Trophoblast cell (in vitro differentiated cells and primary cell): ENCODE measurements around the gene YAP1.

Experiments used
- DNase-seq, 2 donors: peaks; one replicate each; pipeline ENCODE4 v3.0.0-alpha.2; 2016
- H2AFZ ChIP-seq: 2 replicates; pipeline ENCODE4 v1.6.1; 2013; ENCODE audit warnings: low read length, moderate library complexity, mild to moderate bottlenecking; ENCODE audit not compliant: insufficient read depth, poor library complexity
- H2AK5ac ChIP-seq: 2 replicates; pipeline ENCODE4 v1.6.1; 2013; ENCODE audit warnings: mild to moderate bottlenecking, low read length
- H2BK120ac ChIP-seq: 2 replicates; pipeline ENCODE4 v1.6.1; 2013; ENCODE audit warnings: low read length, mild to moderate bottlenecking, moderate library complexity; ENCODE audit not compliant: insufficient read depth, poor library complexity
- H2BK12ac ChIP-seq: 2 replicates; pipeline ENCODE4 v1.6.1; 2013; ENCODE audit warnings: mild to moderate bottlenecking, low read length, moderate library complexity
- H2BK5ac ChIP-seq: 2 replicates; pipeline ENCODE4 v1.6.1; 2013; ENCODE audit warnings: low read length, low read depth, moderate library complexity, mild to moderate bottlenecking; ENCODE audit not compliant: poor library complexity
- H3K14ac ChIP-seq: 2 replicates; pipeline ENCODE4 v1.6.1; 2013; ENCODE audit warnings: mild to moderate bottlenecking, low read length
- H3K18ac ChIP-seq: 2 replicates; pipeline ENCODE4 v1.6.1; 2013; ENCODE audit warnings: mild to moderate bottlenecking, low read length
- H3K23ac ChIP-seq: 2 replicates; pipeline ENCODE4 v1.6.1; 2013; ENCODE audit warnings: low read length
- H3K27ac ChIP-seq: 2 replicates; pipeline ENCODE4 v1.5.1; 2013; ENCODE audit warnings: low read depth, mild to moderate bottlenecking, inconsistent platforms, low read length, moderate library complexity
- H3K27me3 ChIP-seq: 2 replicates; pipeline ENCODE4 v1.6.1; 2013; ENCODE audit warnings: inconsistent platforms, mild to moderate bottlenecking, low read length, moderate library complexity; ENCODE audit not compliant: insufficient read depth
- H3K36me3 ChIP-seq, 2 experiments: 1 replicate in 1 of 2; 2 replicates in 1 of 2; pipeline ENCODE4 v1.6.1; 2013; ENCODE audit warnings: low read length in 2 of 2, mild to moderate bottlenecking in 2 of 2, moderate library complexity in 1 of 2; ENCODE audit not compliant: insufficient read depth in 2 of 2, control insufficient read depth in 1 of 2
- H3K4ac ChIP-seq: 2 replicates; pipeline ENCODE4 v1.6.1; 2013; ENCODE audit warnings: low read depth, mild to moderate bottlenecking, low read length, moderate library complexity
- H3K4me1 ChIP-seq, 2 experiments: 1 replicate in 1 of 2; 2 replicates in 1 of 2; pipeline ENCODE4 v1.6.1; 2013; ENCODE audit warnings: low read length in 2 of 2, mild to moderate bottlenecking in 2 of 2, moderate library complexity in 1 of 2; ENCODE audit not compliant: insufficient read depth in 2 of 2, control insufficient read depth in 1 of 2
- H3K4me2 ChIP-seq: 2 replicates; pipeline ENCODE4 v1.6.1; 2013; ENCODE audit warnings: inconsistent platforms, mild to moderate bottlenecking, low read length, moderate library complexity
- H3K4me3 ChIP-seq: 2 replicates; pipeline ENCODE4 v1.5.1; 2013; ENCODE audit warnings: mild to moderate bottlenecking, low read depth, low read length, inconsistent platforms
- H3K79me1 ChIP-seq: one replicate; pipeline ENCODE4 v1.6.1; 2013; ENCODE audit warnings: low read length
- H3K79me2 ChIP-seq: 2 replicates; pipeline ENCODE4 v1.6.1; 2013; ENCODE audit warnings: low read length, mild to moderate bottlenecking; ENCODE audit not compliant: control insufficient read depth, insufficient read depth, poor library complexity
- H3K9ac ChIP-seq: 2 replicates; pipeline ENCODE4 v1.6.1; 2013; ENCODE audit warnings: mild to moderate bottlenecking, low read length
- H3K9me3 ChIP-seq: 2 replicates; pipeline ENCODE4 v1.6.1; 2013; ENCODE audit warnings: low read depth, mild to moderate bottlenecking, control low read depth, inconsistent platforms, low read length; ENCODE audit not compliant: insufficient read depth
- H4K12ac ChIP-seq: 2 replicates; pipeline ENCODE4 v1.6.1; 2013; ENCODE audit warnings: low read depth, mild to moderate bottlenecking, low read length, moderate library complexity
- H4K8ac ChIP-seq: 2 replicates; pipeline ENCODE4 v1.6.1; 2013; ENCODE audit warnings: low read depth, mild to moderate bottlenecking, low read length, moderate library complexity
- H4K91ac ChIP-seq: one replicate; pipeline ENCODE4 v1.6.1; 2013; ENCODE audit warnings: low read depth, mild to moderate bottlenecking, low read length, moderate library complexity
- WGBS: extraction: QIAGEN DNeasy Blood & Tissue Kit; methylation state at CpG from one replicate; pipeline ENCODE4 v1.1.7; 2013; ENCODE audit warnings: missing lambda C conversion rate; ENCODE audit not compliant: insufficient read length, insufficient coverage; ENCODE audit errors: extremely low coverage; 5-methylcytosine and 5-hydroxymethylcytosine counted together

The YAP1 gene

GRCh38 chr11:102168481-102168880, 58.2 kb downstream of the YAP1 start:
- H4K8ac ChIP-seq, result no peak overlapping the region
- H2BK120ac ChIP-seq, result no peak overlapping the region
- no peak overlapping the region for H3K23ac ChIP-seq
- H3K4ac ChIP-seq, result no peak overlapping the region
- no peak overlapping the region for H2AK5ac ChIP-seq
- no peak overlapping the region for H3K27ac ChIP-seq
- H4K12ac ChIP-seq, result no peak overlapping the region
- H3K79me1 ChIP-seq, result no peaks in the 10 kb centered on the region
- H2BK5ac ChIP-seq, result no peak overlapping the region
- peaks cover 4 to 7% of the 10 kb centered on the region in 2 experiments for H3K36me3 ChIP-seq
- H3K9ac ChIP-seq, result no peak overlapping the region
- H3K4me3 ChIP-seq, result no peak overlapping the region
- no peak overlapping the region for H4K91ac ChIP-seq
- H2AFZ ChIP-seq, result no peak overlapping the region
- peaks cover 0 to 2% of the 10 kb centered on the region in 2 experiments for H3K4me1 ChIP-seq
- no CpG with 5 or more reads among the region's 1 CpG for WGBS
- H3K4me2 ChIP-seq, result no peak overlapping the region
- no peak overlapping the region for H2BK12ac ChIP-seq
- DNase-seq, result peak; percentile 42 to 83
- H3K14ac ChIP-seq, result no peak overlapping the region
- no peak overlapping the region for H3K18ac ChIP-seq
- no peaks in the 10 kb centered on the region for H3K9me3 ChIP-seq
- H3K79me2 ChIP-seq, result no peaks in the 10 kb centered on the region
- H3K27me3 ChIP-seq, result no peaks in the 10 kb centered on the region

- Histone ChIP-seq H3K79me2 (no peaks in the 10 kb centered on the region), H2BK5ac (no peak overlapping the region), H4K91ac (no peak overlapping the region), H3K27me3 (no peaks in the 10 kb centered on the region), H3K4ac (no peak overlapping the region), H3K18ac (no peak overlapping the region), H3K36me3 (peaks cover 2 to 8% of the 10 kb centered on the region in 2 experiments), H2BK120ac (no peak overlapping the region), H3K9me3 (no peaks in the 10 kb centered on the region), H3K27ac (no peak overlapping the region), H3K14ac (no peak overlapping the region), H3K4me1 (peaks cover 0 to 2% of the 10 kb centered on the region in 2 experiments), H2AFZ (no peak overlapping the region), H3K23ac (no peak overlapping the region), H3K4me2 (no peak overlapping the region), H3K79me1 (no peaks in the 10 kb centered on the region), H3K9ac (no peak overlapping the region), H4K12ac (no peak overlapping the region), H2BK12ac (no peak overlapping the region), H2AK5ac (no peak overlapping the region), H3K4me3 (no peak overlapping the region), H4K8ac (no peak overlapping the region)
- peak; percentile 4 to 70 for DNase-seq
Observed at GRCh38 chr11:102171101-102171500, 60.9 kb downstream of the YAP1 start.

GRCh38 chr11:102172127-102172848, 62.0 kb downstream of the YAP1 start:
- no peak overlapping the region for H4K8ac ChIP-seq
- H2AFZ ChIP-seq, result no peak overlapping the region
- H3K9me3 ChIP-seq, result no peaks in the 10 kb centered on the region
- H4K12ac ChIP-seq, result no peak overlapping the region
- no peak overlapping the region for H3K18ac ChIP-seq
- no peak overlapping the region for H3K4me3 ChIP-seq
- no peak overlapping the region for H4K91ac ChIP-seq
- DNase-seq, result no peak
- no CpG with 5 or more reads among the region's 6 CpGs for WGBS
- no peak overlapping the region for H2BK120ac ChIP-seq
- H3K27me3 ChIP-seq, result no peaks in the 10 kb centered on the region
- no peak overlapping the region for H3K27ac ChIP-seq
- H3K14ac ChIP-seq, result no peak overlapping the region
- no peak overlapping the region for H3K4me2 ChIP-seq
- no peak overlapping the region for H2AK5ac ChIP-seq
- no peak overlapping the region for H3K9ac ChIP-seq
- H3K79me1 ChIP-seq, result no peaks in the 10 kb centered on the region
- no peak overlapping the region for H2BK5ac ChIP-seq
- H3K79me2 ChIP-seq, result no peaks in the 10 kb centered on the region
- H3K4me1 ChIP-seq, result peaks cover 0 to 3% of the 10 kb centered on the region in 2 experiments
- H3K4ac ChIP-seq, result peak overlapping the region; percentile 10
- H2BK12ac ChIP-seq, result no peak overlapping the region
- peak overlapping the region; percentile 49 for H3K23ac ChIP-seq
- H3K36me3 ChIP-seq, result peaks cover 2 to 8% of the 10 kb centered on the region in 2 experiments

GRCh38 chr11:102177126-102177525, 66.9 kb downstream of the YAP1 start:
- no peaks in the 10 kb centered on the region for H3K79me1 ChIP-seq
- no peak overlapping the region for H3K9ac ChIP-seq
- no peak overlapping the region for H3K27ac ChIP-seq
- no peak overlapping the region for H2AFZ ChIP-seq
- peaks cover 3 to 4% of the 10 kb centered on the region in 2 experiments for H3K4me1 ChIP-seq
- no peak overlapping the region for H4K91ac ChIP-seq
- H3K79me2 ChIP-seq, result peaks cover 1% of the 10 kb centered on the region
- no peak overlapping the region for H3K4me2 ChIP-seq
- no peak overlapping the region for H3K14ac ChIP-seq
- H2AK5ac ChIP-seq, result no peak overlapping the region
- WGBS, result no CpG with 5 or more reads among the region's 2 CpGs
- H3K9me3 ChIP-seq, result no peaks in the 10 kb centered on the region
- no peak for DNase-seq
- H3K27me3 ChIP-seq, result no peaks in the 10 kb centered on the region
- no peak overlapping the region for H4K12ac ChIP-seq
- no peak overlapping the region for H2BK5ac ChIP-seq
- H2BK12ac ChIP-seq, result no peak overlapping the region
- H3K4me3 ChIP-seq, result no peak overlapping the region
- H3K4ac ChIP-seq, result no peak overlapping the region
- H3K23ac ChIP-seq, result no peak overlapping the region
- H4K8ac ChIP-seq, result no peak overlapping the region
- peaks cover 13 to 16% of the 10 kb centered on the region in 2 experiments for H3K36me3 ChIP-seq
- no peak overlapping the region for H2BK120ac ChIP-seq
- H3K18ac ChIP-seq, result no peak overlapping the region
